Ishikawa (cell line): ENCODE results near the gene FBXO3.

Source experiments
- CEBPB ChIP-seq: IDR thresholded peaks from 2 replicates; pipeline ENCODE4 v1.6.1; 2012
- CREB1 ChIP-seq: IDR thresholded peaks from 2 replicates; pipeline ENCODE4 v1.6.1; 2012; ENCODE audit warnings: low read depth
- EGR1 ChIP-seq: IDR thresholded peaks from 2 replicates; pipeline ENCODE4 v1.6.1; 2012
- EP300 ChIP-seq: IDR thresholded peaks from 2 replicates; pipeline ENCODE4 v1.6.1; 2012; ENCODE audit warnings: borderline replicate concordance
- RAD21 ChIP-seq: IDR thresholded peaks from 2 replicates; pipeline ENCODE4 v1.6.1; 2012; ENCODE audit warnings: low read depth
- TAF1 ChIP-seq: IDR thresholded peaks from 2 replicates; pipeline ENCODE4 v1.6.1; 2012; ENCODE audit warnings: low read depth, mild to moderate bottlenecking
- TCF12 ChIP-seq: IDR thresholded peaks from 2 replicates; pipeline ENCODE4 v1.6.1; 2012; ENCODE audit warnings: low read depth
- YY1 ChIP-seq: IDR thresholded peaks from 2 replicates; pipeline ENCODE4 v1.6.1; 2012; ENCODE audit warnings: low read depth
- ZBTB7A ChIP-seq: IDR thresholded peaks from 2 replicates; pipeline ENCODE4 v1.6.1; 2012; ENCODE audit warnings: low read depth
- TF ChIP-seq, protein P1 (sequence below): IDR thresholded peaks from 2 replicates; pipeline ENCODE4 v1.6.1; 2012; ENCODE audit warnings: low read depth, mild to moderate bottlenecking
- TF ChIP-seq, protein P2 (sequence below): IDR thresholded peaks from 2 replicates; pipeline ENCODE4 v1.6.1; 2012

- TF ChIP-seq YY1 = no peak
- TF ChIP-seq RAD21 = no peak
- TF ChIP-seq CEBPB = no peak
- TF ChIP-seq CREB1 = no peak
- no peak for TF ChIP-seq EGR1
- TF ChIP-seq TAF1 = no peak
- TF ChIP-seq EP300 = no peak
- TF ChIP-seq, protein P1, sequence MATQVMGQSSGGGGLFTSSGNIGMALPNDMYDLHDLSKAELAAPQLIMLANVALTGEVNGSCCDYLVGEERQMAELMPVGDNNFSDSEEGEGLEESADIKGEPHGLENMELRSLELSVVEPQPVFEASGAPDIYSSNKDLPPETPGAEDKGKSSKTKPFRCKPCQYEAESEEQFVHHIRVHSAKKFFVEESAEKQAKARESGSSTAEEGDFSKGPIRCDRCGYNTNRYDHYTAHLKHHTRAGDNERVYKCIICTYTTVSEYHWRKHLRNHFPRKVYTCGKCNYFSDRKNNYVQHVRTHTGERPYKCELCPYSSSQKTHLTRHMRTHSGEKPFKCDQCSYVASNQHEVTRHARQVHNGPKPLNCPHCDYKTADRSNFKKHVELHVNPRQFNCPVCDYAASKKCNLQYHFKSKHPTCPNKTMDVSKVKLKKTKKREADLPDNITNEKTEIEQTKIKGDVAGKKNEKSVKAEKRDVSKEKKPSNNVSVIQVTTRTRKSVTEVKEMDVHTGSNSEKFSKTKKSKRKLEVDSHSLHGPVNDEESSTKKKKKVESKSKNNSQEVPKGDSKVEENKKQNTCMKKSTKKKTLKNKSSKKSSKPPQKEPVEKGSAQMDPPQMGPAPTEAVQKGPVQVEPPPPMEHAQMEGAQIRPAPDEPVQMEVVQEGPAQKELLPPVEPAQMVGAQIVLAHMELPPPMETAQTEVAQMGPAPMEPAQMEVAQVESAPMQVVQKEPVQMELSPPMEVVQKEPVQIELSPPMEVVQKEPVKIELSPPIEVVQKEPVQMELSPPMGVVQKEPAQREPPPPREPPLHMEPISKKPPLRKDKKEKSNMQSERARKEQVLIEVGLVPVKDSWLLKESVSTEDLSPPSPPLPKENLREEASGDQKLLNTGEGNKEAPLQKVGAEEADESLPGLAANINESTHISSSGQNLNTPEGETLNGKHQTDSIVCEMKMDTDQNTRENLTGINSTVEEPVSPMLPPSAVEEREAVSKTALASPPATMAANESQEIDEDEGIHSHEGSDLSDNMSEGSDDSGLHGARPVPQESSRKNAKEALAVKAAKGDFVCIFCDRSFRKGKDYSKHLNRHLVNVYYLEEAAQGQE = no peak
- TF ChIP-seq TCF12 = no peak
- no peak for TF ChIP-seq ZBTB7A
- TF ChIP-seq, protein P2, sequence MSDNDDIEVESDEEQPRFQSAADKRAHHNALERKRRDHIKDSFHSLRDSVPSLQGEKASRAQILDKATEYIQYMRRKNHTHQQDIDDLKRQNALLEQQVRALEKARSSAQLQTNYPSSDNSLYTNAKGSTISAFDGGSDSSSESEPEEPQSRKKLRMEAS = no peak
Measured at GRCh38 chr11:33703234-33703633, 71.1 kb downstream of the FBXO3 start.
